ENCODE results near the gene SCRN1.

GRCh38 chr7:29948587-29948986 is 41.0 kb downstream of the SCRN1 start:
- no peak for TF ChIP-seq CTCF (IDR thresholded peaks at IDR 0.05)
- no peak for TF ChIP-seq EP300 (IDR thresholded peaks at IDR 0.05)

Measured in ovary (tissue), 3 donors.